Hepatocyte (in vitro differentiated cells): ENCODE measurements around the gene MFSD6. TPM values are rescaled to one million over a fixed set of nuclear protein-coding genes. Genes with fewer than 3 reads are reported as not detected.

Source experiments
- DNase-seq: peaks from one replicate; pipeline ENCODE4 v3.0.0-alpha.2; 2016; ENCODE audit warnings: low spot score
- H2AFZ ChIP-seq: fragments of 200-600 bp; sonication (generic); 2 replicates; pipeline ENCODE4 v1.6.0; 2016; ENCODE audit warnings: antibody characterized with exemption, mild to moderate bottlenecking
- H3K27ac ChIP-seq: fragments of 200-600 bp; sonication (generic); 2 replicates; pipeline ENCODE4 v1.5.1; 2016; ENCODE audit warnings: mild to moderate bottlenecking
- H3K27me3 ChIP-seq: fragments of 200-600 bp; sonication (generic); 2 replicates; pipeline ENCODE4 v1.6.1; 2016
- H3K36me3 ChIP-seq: fragments of 200-600 bp; sonication (generic); replicated peaks from 2 replicates; pipeline ENCODE4 v1.5.1; 2016; ENCODE audit warnings: low read depth; ENCODE audit not compliant: insufficient read depth
- H3K4me1 ChIP-seq: fragments of 200-600 bp; sonication (generic); 2 replicates; pipeline ENCODE4 v1.5.1; 2016; ENCODE audit warnings: mild to moderate bottlenecking, moderate library complexity; ENCODE audit not compliant: insufficient read depth
- H3K4me2 ChIP-seq: fragments of 200-600 bp; sonication (generic); 2 replicates; pipeline ENCODE4 v1.6.0; 2016
- H3K4me3 ChIP-seq: fragments of 200-600 bp; sonication (generic); 2 replicates; pipeline ENCODE4 v1.5.1; 2016; ENCODE audit warnings: mild to moderate bottlenecking
- H3K79me2 ChIP-seq: fragments of 200-600 bp; sonication (generic); 2 replicates; pipeline ENCODE4 v1.6.0; 2017; ENCODE audit warnings: mild to moderate bottlenecking
- H3K9me2 ChIP-seq: fragments of 200-600 bp; sonication (generic); replicated peaks from 2 replicates; pipeline ENCODE4 v1.6.0; 2017; ENCODE audit warnings: mild to moderate bottlenecking; ENCODE audit not compliant: insufficient read depth
- H3K9me3 ChIP-seq: fragments of 200-600 bp; sonication (generic); 2 replicates; pipeline ENCODE4 v1.5.1; 2016; ENCODE audit warnings: low read depth, mild to moderate bottlenecking
- H4K20me1 ChIP-seq: fragments of 200-600 bp; sonication (generic); 2 replicates; pipeline ENCODE4 v1.6.0; 2016; ENCODE audit warnings: mild to moderate bottlenecking; ENCODE audit not compliant: insufficient read depth, poor library complexity, severe bottlenecking
- EZH2 ChIP-seq: fragments of 200-600 bp; sonication (generic); IDR thresholded peaks from 2 replicates; pipeline ENCODE4 v1.6.1; 2016; ENCODE audit warnings: antibody characterized with exemption, mild to moderate bottlenecking, borderline replicate concordance
- EZH2phosphoT487 ChIP-seq: fragments of 200-600 bp; sonication (generic); IDR thresholded peaks from one replicate; pipeline ENCODE4 v1.6.1; 2018; ENCODE audit warnings: antibody characterized with exemption, mild to moderate bottlenecking, low read depth, moderate library complexity; ENCODE audit not compliant: unreplicated experiment, severe bottlenecking
- WGBS: methylation state at CpG from one replicate; pipeline ENCODE4 v1.1.6; 2016; ENCODE audit warnings: low lambda C conversion rate; ENCODE audit errors: missing lambda C conversion rate; 5-methylcytosine and 5-hydroxymethylcytosine counted together
- polyA plus RNA-seq: library from polyadenylated mRNA; unstranded; fragments of >200 nt; fragmentation: Nextera tagmentation; extraction: Ambion mirVana; gene quantifications from 2 replicates; pipeline ENCODE4 v1.2.1, GENCODE V29; 2016
- total RNA-seq: library from RNA; depleted of rRNA; stranded (reverse); fragments of >200 nt; gene quantifications from 2 replicates; pipeline ENCODE4 v1.2.3, GENCODE V29; 2014
- TF ChIP-seq, protein P1 (sequence below): fragments of 200-600 bp; sonication (generic); IDR thresholded peaks from 2 replicates; pipeline ENCODE4 v1.5.1; 2016; ENCODE audit warnings: antibody characterized with exemption, mild to moderate bottlenecking; ENCODE audit not compliant: poor library complexity

MFSD6 gene
- total and polyA plus RNA-seq, 2 experiments from 2014 or later = 9.7 to 15.9 TPM

DNA sequence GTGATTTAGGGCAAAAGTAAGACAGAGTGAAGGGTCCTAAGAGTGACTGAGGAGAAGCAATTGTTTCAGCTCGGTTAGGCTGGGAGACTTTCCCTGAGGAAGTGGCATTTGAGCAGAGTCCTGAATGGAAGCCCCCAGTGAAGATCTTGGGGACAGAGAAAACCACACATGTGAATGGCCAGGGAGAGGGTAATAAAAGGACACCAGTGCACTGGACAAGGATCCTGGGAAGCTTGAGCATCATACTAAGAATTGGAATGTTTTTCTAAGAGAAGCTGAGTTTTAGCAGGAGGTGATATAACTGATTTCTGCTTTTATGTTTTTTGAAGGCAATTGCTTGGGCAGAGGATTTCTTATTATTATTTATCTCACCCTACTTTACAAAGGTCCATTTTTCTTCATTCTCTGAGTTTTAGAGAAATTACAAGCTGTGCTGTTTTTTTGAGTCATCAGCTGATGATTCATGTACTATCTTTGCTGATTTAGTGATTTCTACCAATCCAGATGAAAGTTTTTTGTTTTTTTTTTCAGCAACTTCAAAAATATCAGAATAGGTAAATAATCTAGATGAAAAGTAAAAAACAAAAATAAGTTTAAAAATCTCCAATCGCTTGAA lies 43.5 kb downstream of the MFSD6 start:
- DNase-seq = no peak
- H3K27ac ChIP-seq = no peak overlapping the region
- no peak overlapping the region for H2AFZ ChIP-seq
- H3K4me3 ChIP-seq = no peak overlapping the region
- H3K36me3 ChIP-seq = no peaks in the 10 kb centered on the region
- peaks cover 3% of the 10 kb centered on the region for H3K79me2 ChIP-seq
- H3K9me2 ChIP-seq = no peaks in the 10 kb centered on the region
- no peaks in the 10 kb centered on the region for H3K9me3 ChIP-seq
- no peaks in the 10 kb centered on the region for H3K27me3 ChIP-seq
- TF ChIP-seq, protein P1, sequence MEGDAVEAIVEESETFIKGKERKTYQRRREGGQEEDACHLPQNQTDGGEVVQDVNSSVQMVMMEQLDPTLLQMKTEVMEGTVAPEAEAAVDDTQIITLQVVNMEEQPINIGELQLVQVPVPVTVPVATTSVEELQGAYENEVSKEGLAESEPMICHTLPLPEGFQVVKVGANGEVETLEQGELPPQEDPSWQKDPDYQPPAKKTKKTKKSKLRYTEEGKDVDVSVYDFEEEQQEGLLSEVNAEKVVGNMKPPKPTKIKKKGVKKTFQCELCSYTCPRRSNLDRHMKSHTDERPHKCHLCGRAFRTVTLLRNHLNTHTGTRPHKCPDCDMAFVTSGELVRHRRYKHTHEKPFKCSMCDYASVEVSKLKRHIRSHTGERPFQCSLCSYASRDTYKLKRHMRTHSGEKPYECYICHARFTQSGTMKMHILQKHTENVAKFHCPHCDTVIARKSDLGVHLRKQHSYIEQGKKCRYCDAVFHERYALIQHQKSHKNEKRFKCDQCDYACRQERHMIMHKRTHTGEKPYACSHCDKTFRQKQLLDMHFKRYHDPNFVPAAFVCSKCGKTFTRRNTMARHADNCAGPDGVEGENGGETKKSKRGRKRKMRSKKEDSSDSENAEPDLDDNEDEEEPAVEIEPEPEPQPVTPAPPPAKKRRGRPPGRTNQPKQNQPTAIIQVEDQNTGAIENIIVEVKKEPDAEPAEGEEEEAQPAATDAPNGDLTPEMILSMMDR = no peak
- no peak for TF ChIP-seq EZH2phosphoT487
- no peak for TF ChIP-seq EZH2
- H3K4me2 ChIP-seq = no peak overlapping the region
- no peaks in the 10 kb centered on the region for H4K20me1 ChIP-seq
- no peaks in the 10 kb centered on the region for H3K4me1 ChIP-seq
- WGBS = 90% methylated on average over 2 of the region's 2 CpGs

DNA sequence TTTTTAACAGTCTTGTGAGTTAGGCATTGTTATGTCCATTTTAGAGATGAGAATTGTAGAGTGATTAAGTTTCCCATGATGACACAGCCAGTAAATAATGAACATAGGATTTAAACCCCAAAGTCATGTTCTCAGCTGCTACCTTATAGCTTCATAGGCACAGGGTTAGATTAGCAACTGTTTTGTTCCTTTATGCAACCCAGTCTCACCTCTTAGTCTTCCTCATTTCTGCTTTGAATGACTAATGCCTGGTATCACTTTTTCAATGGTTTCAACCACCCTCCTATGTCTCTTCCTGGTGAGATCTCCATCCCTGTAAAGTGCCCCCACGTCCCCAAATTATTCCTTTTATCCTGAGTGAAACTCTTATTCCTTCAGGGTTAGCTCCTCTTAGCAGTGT lies 44.3 kb downstream of the MFSD6 start:
- H3K9me3 ChIP-seq = no peaks in the 10 kb centered on the region
- 80% methylated on average over 1 of the region's 1 CpG for WGBS
- peaks cover under 1% of the 10 kb centered on the region for H3K79me2 ChIP-seq
- no peak overlapping the region for H3K27ac ChIP-seq
- TF ChIP-seq EZH2 = no peak
- TF ChIP-seq, protein P1 = no peak
- TF ChIP-seq EZH2phosphoT487 = no peak
- H3K4me1 ChIP-seq = no peaks in the 10 kb centered on the region
- H3K36me3 ChIP-seq = no peaks in the 10 kb centered on the region
- H3K4me3 ChIP-seq = no peak overlapping the region
- no peak for DNase-seq
- H3K9me2 ChIP-seq = no peaks in the 10 kb centered on the region
- H3K27me3 ChIP-seq = no peaks in the 10 kb centered on the region
- no peak overlapping the region for H3K4me2 ChIP-seq
- no peaks in the 10 kb centered on the region for H4K20me1 ChIP-seq
- H2AFZ ChIP-seq = no peak overlapping the region

DNA sequence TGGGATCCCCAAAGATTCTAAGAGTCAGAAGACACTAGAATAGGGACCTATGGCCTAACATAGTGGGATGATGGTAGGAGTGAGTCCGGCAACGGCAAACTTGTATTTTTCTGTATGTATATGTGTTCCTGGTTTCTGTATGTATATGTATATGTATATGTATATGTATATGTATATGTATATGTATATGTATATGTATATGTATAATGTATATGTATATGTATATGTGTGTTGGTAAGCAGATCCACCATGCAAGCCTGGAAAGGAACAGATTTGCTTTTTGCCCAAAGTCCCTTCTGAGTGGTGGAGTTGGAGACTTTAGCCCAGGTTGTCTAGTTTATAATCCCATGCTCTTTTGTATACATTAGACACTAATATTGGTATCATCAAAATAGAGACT lies 46.6 kb downstream of the MFSD6 start:
- H3K4me2 ChIP-seq = no peak overlapping the region
- H3K4me3 ChIP-seq = no peak overlapping the region
- no peak for DNase-seq
- H3K79me2 ChIP-seq = no peaks in the 10 kb centered on the region
- no peak overlapping the region for H2AFZ ChIP-seq
- H3K27ac ChIP-seq = no peak overlapping the region
- TF ChIP-seq, protein P1 = no peak
- no peaks in the 10 kb centered on the region for H3K36me3 ChIP-seq
- H3K9me3 ChIP-seq = no peaks in the 10 kb centered on the region
- H3K4me1 ChIP-seq = no peaks in the 10 kb centered on the region
- no peaks in the 10 kb centered on the region for H4K20me1 ChIP-seq
- no peaks in the 10 kb centered on the region for H3K27me3 ChIP-seq
- 100% methylated on average over 2 of the region's 2 CpGs for WGBS
- no peaks in the 10 kb centered on the region for H3K9me2 ChIP-seq
